Posterior vena cava (tissue), 2 donors: ENCODE data around the gene KLK1. TPM values are rescaled to one million over a fixed set of nuclear protein-coding genes. Genes with fewer than 3 reads are reported as not detected.
A peak's percentile ranks its signal among the peaks of the same experiment; 100 is the strongest.

Source experiments
- DNase-seq: peaks from one replicate; pipeline ENCODE4 v3.0.0-alpha.2; 2020; ENCODE audit warnings: low spot score
- intact Hi-C, 2 donors: fragments of 100-400 bp; cut with DNase I; formaldehyde crosslinking; loops; one replicate each; pipeline versions ENCODE4 v1.14.1 to v1.14.2; 2022 to 2023
- total RNA-seq, 2 donors: library from RNA; stranded (reverse); fragmentation: NEBNext Ultra II Directional; extraction: Animal tissue kit (Norgen Biotek cat#: 25700); gene quantifications; one replicate each; pipeline ENCODE4 v1.2.1, GENCODE V29; 2021
- donor health status: DM: yes; HTN: yes; CAD: no.
- donor health status: DM: yes; HTN: yes; CAD: no.

KLK1 gene
- total RNA-seq, 2 donors from 2014 or later: 0.67 TPM; not detected in 1

GRCh38 chr19:50838239-50838638 is 14.7 kb upstream of the KLK1 start:
- intact Hi-C loops: no loop called here
- DNase-seq: no peak

- intact Hi-C loops: no loop called here
- DNase-seq: peak; percentile 35
Measured at GRCh38 chr19:50837300-50837699, 13.7 kb upstream of the KLK1 start.

GRCh38 chr19:50836543-50837195 is 13.1 kb upstream of the KLK1 start:
- DNase-seq: peak; percentile 30
- intact Hi-C loops: no loop called here

- peak; percentile 83 for DNase-seq
- intact Hi-C loops: no loop called here
Measured at GRCh38 chr19:50835785-50836542, 12.4 kb upstream of the KLK1 start.

- intact Hi-C loops: no loop called here
- DNase-seq: peak; percentile 5
Measured at GRCh38 chr19:50835103-50835784, 11.7 kb upstream of the KLK1 start.

- intact Hi-C loops: no loop called here
- peak; percentile 23 for DNase-seq
Measured at GRCh38 chr19:50833802-50834167, 10.2 kb upstream of the KLK1 start.

DNA sequence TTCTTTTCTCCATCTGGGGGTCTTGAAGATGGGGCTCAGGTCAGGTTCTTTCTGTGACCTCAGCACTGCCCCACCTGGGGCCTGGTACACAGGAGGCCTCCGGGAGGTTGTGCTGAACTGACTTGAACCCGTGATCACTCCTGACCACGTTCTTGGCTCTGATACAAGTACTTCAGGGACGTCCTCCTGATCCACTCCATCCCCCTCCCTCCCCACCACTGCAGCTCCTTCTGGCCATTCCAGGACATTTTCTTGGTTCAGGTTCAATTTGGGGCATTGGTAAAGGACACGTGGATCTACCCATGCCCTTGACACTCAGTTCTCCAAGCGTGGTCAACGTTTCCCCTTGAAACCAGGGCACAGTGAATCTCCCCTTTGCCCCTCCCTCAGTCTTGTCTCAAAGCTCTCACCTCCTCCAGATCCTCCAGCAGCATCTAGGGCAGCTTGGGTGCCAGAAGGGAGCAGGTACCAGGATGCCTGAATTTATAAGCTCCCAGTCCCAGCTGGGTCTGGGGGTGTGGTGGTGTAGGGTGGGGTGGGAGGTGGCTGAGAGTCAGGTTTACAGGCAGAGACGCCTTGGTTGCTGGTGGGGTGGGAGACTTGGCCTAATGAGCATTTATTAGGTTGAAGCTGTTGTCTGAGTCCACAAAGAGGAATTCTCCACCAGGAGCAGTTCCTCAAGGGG is 9.7 kb upstream of the KLK1 start, which contains the start of gene KLK15:
Gene KLK15 (minus strand): TSS at position 458 of the 685 bp plus-strand sequence. CDS start 2,082 bp downstream, outside the sequence.
- DNase-seq: peak; percentile 35
- intact Hi-C loops: no loop called here

DNA sequence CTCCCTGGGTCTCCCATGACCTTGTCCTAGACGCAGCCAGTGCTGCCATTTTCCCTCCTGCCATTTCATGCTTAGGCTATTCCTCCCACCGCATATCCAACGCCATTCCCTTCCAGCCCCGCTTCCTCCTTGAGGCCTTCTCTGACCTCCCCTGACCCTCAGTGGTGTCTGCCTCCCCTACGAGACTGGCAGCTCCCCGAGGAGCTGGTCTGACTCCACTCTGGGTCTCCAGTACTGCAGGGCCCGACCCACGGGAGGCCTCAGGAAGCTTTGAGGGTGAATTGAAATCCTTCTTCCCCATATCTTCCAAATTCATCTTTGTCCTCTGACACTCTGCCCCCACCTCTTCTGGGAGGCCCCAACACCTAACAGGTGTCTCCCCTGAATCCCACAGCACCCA is 9.1 kb upstream of the KLK1 start:
- intact Hi-C loops: no loop called here
- DNase-seq: peak; percentile 72

DNA sequence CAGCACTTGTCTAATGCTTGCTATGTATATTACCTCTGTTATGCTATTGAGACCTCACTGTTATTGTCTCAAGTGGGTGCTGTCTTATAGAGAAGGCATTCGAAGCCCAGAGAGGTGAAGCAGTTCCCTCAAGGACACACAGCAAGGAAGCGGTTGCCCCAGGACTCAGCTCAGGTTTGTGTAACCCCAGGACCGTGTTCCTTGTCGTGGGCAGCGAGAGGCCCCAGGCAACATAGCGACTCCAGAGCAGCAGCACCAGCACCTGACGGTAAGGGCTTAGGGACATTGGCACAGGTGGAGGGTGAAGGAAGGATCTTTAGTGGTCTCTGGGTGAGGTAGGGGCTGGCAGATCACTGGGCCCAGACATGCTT is 7.4 kb upstream of the KLK1 start:
- peak; percentile 63 for DNase-seq
- intact Hi-C loops: no loop called here

GRCh38 chr19:50830266-50831025 is 6.9 kb upstream of the KLK1 start:
- DNase-seq: peak; percentile 75
- intact Hi-C loops: no loop called here

GRCh38 chr19:50829801-50830200 is 6.2 kb upstream of the KLK1 start:
- intact Hi-C loops: no loop called here
- DNase-seq: peak; percentile 44

DNA sequence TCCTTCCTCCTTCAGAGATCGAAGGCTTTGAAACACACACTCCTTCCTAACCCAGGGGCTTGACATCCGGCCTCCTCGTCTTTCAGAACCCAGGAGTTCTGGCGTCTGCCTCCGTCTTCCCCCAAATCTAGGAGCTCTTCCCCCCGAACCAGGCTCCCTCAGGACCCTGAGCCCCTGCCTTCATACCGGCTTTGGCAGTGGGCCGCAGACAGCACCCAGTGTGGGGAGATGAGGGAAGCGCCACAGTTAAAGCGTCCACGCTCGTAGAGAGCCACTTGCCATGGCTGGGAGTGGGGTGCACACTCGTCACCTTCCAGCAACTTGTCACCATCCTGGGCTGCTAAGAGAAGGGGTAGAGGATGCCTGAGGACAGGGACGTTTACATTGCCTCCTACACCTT is 3.9 kb upstream of the KLK1 start:
- peak; percentile 18 for DNase-seq
- intact Hi-C loops: no loop called here

- peak; percentile 66 for DNase-seq
- intact Hi-C loops: no loop called here
Measured at GRCh38 chr19:50826492-50827240, 3.1 kb upstream of the KLK1 start.

DNA sequence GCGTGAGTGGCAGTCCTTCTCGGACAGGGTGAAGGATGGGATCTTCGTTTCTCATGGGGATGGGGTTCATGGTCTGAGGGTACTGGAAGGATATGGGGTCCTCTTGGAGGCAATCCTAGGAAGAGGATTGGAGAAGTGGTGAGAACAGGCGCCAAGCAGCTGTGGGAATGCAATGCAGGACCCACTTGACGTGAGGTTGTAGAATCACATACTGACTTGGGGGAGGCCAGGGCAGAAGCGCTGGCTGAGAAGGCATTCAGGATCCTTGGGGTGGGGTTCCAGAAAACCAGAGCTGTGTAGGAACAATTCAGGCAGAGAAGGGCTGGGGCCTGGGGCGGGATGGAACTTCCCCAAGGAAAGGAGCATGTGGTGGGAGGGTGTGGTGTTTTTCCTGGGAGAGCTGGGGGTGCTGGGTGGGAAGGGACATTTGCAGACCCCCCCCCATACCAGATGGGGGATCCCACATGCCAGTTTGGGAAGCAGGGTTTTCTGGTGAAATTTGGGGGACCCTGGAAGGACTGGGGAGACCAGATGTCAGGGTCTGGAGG is 852 bp downstream of the KLK1 start:
- no peak for DNase-seq
- intact Hi-C loops: no loop called here

GRCh38 chr19:50821622-50822021 is 2.0 kb downstream of the KLK1 start:
- intact Hi-C loops: no loop called here
- DNase-seq: no peak

GRCh38 chr19:50821248-50821612 is 2.4 kb downstream of the KLK1 start:
- intact Hi-C loops: no loop called here
- no peak for DNase-seq

DNA sequence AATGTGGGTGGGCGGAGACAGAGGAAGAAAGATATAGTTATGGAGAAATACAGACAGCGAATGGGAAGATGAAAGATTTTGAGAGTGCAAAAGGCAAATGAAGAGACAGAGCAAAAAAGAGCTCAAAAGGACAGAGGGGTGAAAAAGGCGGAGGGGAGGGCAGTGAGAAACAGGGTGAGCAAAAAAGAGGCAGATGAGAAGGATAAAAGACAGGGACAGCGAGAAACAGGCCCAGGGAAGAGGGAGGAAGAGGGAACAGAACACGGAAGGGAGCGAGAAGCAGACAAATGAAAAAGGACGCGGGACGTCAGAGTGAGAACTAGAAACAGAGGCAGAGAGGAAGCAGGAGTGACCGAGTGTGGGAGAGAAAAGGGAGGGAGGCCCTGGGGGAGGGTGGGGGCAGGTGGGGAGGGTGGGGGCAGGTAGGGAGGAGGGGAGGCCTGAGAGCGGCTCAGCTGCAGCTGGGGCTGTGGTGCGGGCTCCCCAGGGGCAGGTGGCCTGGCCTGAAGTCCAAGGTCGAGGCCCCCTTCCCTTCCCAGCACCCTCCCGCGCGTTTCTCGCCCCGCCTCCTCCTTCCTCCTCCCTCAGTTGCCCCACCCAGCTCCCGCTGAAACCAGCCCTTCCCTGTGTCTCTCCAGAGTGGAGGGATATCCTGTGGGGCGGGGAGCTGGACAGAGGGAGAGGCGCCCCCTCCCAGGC is 2.9 kb downstream of the KLK1 start:
- intact Hi-C loops: no loop called here
- DNase-seq: no peak

DNA sequence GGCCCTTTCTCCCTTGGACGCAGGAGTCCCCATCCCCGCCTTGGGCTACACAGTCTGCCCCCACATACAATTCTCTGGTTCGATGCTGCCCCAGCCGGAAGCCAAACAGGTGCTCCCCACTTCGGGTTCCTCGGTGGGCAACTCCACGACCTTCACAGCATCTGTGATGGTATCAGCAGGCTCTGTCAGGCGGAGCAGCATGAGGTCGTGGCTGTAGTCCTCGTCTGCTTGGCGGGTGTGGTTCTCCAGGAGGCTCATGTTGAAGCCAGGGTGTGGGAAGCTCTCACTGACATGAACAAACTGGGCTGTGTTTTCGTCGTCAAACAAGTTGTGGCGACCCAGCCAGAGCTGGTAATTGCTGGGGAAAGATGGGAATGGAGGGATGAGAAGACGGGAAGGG is 3.5 kb downstream of the KLK1 start:
- intact Hi-C loops: no loop called here
- DNase-seq: no peak
